HuH-7 (cell line): ENCODE results near the gene USP17L12.
"Not testable (repeated sequence)": the region's sequence is repeated elsewhere in the genome, so short reads cannot be mapped to it uniquely, and the experiment has no call there.

Experiments used
- DNase-seq: peaks from one replicate; pipeline ENCODE4 v3.0.0; 2011; ENCODE audit warnings: low spot score

Gene USP17L12, protein sequence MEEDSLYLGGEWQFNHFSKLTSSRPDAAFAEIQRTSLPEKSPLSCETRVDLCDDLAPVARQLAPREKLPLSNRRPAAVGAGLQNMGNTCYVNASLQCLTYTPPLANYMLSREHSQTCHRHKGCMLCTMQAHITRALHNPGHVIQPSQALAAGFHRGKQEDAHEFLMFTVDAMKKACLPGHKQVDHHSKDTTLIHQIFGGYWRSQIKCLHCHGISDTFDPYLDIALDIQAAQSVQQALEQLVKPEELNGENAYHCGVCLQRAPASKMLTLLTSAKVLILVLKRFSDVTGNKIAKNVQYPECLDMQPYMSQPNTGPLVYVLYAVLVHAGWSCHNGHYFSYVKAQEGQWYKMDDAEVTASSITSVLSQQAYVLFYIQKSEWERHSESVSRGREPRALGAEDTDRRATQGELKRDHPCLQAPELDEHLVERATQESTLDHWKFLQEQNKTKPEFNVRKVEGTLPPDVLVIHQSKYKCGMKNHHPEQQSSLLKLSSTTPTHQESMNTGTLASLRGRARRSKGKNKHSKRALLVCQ

DNA sequence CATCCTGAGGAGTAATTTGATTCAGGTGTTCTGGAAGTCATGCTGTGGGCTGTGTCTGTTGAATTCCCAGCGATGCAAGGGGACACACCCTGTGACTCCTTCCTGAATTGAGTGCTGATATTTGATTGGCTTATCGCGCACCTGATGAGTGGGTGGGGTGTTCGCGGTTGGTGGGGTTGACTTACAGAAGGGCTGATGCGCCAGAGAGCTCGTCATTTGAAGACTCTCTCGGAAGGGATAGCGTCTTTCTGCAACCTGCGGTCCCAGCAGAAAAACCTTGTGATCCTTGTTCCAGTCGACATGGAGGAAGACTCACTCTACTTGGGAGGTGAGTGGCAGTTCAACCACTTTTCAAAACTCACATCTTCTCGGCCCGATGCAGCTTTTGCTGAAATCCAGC is at the start of gene USP17L12:
Gene USP17L12, plus strand, starts transcription at position 301 of the 400 bp plus-strand sequence. Its CDS starts 0 bp downstream, at position 301.
- DNase-seq = not testable (repeated sequence)

DNA sequence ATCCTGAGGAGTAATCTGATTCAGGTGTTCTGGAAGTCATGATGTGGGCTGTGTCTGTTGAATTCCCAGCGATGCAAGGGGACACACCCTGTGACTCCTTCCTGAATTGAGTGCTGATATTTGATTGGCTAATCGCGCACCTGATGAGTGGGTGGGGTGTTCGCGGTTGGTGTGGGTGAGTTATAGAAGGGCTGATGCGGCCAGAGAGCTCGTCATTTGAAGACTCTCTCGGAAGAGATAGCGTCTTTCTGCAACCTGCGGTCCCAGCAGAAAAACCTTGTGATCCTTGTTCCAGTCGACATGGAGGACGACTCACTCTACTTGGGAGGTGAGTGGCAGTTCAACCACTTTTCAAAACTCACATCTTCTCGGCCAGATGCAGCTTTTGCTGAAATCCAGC is 9.6 kb upstream of the USP17L12 start, which contains the start of gene USP17L10:
Gene USP17L10, plus strand, starts transcription at position 301 of the 400 bp plus-strand sequence. Its CDS starts 0 bp downstream, at position 301.
- not testable (repeated sequence) for DNase-seq

GRCh38 chr4:9214701-9215100 is 5.3 kb upstream of the USP17L12 start:
- DNase-seq = not testable (repeated sequence)

- not testable (repeated sequence) for DNase-seq
Measured at GRCh38 chr4:9215105-9215504, 4.8 kb upstream of the USP17L12 start, which contains the start of gene USP17L11. Gene USP17L11, plus strand, starts transcription at chr4:9215405. Its CDS starts 0 bp downstream, at chr4:9215405.

DNA sequence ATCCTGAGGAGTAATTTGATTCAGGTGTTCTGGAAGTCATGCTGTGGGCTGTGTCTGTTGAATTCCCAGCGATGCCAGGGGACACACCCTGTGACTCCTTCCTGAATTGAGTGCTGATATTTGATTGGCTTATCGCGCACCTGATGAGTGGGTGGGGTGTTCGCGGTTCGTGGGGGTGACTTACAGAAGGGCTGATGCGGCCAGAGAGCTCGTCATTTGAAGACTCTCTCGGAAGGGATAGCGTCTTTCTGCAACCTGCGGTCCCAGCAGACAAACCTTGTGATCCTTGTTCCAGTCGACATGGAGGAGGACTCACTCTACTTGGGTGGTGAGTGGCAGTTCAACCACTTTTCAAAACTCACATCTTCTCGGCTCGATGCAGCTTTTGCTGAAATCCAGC is 4.6 kb downstream of the USP17L12 start, which contains the start of gene USP17L13:
Gene USP17L13, plus strand, starts transcription at position 301 of the 400 bp plus-strand sequence. Its CDS starts 0 bp downstream, at position 301.
- DNase-seq = not testable (repeated sequence)

- not testable (repeated sequence) for DNase-seq
Measured at GRCh38 chr4:9230249-9230648, 10.3 kb downstream of the USP17L12 start.

DNA sequence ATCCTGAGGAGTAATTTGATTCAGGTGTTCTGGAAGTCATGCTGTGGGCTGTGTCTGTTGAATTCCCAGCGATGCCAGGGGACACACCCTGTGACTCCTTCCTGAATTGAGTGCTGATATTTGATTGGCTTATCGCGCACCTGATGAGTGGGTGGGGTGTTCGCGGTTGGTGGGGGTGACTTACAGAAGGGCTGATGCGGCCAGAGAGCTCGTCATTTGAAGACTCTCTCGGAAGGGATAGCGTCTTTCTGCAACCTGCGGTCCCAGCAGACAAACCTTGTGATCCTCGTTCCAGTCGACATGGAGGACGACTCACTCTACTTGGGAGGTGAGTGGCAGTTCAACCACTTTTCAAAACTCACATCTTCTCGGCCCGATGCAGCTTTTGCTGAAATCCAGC is 14.1 kb downstream of the USP17L12 start, which contains the start of gene USP17L15:
Gene USP17L15, plus strand, starts transcription at position 301 of the 400 bp plus-strand sequence. Its CDS starts 0 bp downstream, at position 301.
- DNase-seq = not testable (repeated sequence)

GRCh38 chr4:9238461-9238860 is 18.5 kb downstream of the USP17L12 start:
- not testable (repeated sequence) for DNase-seq

GRCh38 chr4:9243579-9243978 is 23.6 kb downstream of the USP17L12 start, which contains the start of gene USP17L17:
Gene USP17L17, plus strand, starts transcription at chr4:9243879. Its CDS starts 0 bp downstream, at chr4:9243879.
- DNase-seq = not testable (repeated sequence)

DNA sequence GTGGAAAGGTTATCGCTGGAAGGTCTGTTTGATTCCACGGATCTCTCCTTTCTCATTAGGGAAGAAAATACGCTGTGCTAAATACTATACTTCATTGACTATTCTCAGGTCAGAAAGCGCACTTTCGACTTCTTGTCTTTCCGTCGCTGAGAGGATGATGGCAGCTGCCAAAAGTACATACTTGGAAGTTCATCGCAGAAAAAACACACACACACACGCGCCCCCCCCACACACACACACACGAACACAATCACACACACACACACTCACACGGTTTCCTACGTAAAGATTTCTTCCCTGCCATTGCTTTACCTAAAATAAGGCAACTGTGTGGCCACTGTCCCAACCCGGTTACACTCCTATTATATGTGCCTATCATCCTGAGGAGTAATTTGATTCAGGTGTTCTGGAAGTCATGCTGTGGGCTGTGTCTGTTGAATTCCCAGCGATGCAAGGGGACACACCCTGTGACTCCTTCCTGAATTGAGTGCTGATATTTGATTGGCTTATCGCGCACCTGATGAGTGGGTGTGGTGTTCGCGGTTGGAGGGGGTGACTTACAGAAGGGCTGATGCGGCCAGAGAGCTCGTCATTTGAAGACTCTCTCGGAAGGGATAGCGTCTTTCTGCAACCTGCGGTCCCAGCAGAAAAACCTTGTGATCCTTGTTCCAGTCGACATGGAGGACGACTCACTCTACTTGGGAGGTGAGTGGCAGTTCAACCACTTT is 28.2 kb downstream of the USP17L12 start, which contains the start of gene USP17L18:
Gene USP17L18, plus strand, starts transcription at position 678 of the 728 bp plus-strand sequence. Its CDS starts 0 bp downstream, at position 678.
- DNase-seq = not testable (repeated sequence)

GRCh38 chr4:9253078-9253477 is 33.1 kb downstream of the USP17L12 start, which contains the start of gene USP17L19:
Gene USP17L19, plus strand, starts transcription at chr4:9253378. Its CDS starts 0 bp downstream, at chr4:9253378.
- not testable (repeated sequence) for DNase-seq

- DNase-seq = not testable (repeated sequence)
Measured at GRCh38 chr4:9257824-9258223, 37.9 kb downstream of the USP17L12 start, which contains the start of gene USP17L20. Gene USP17L20, plus strand, starts transcription at chr4:9258124. Its CDS starts 0 bp downstream, at chr4:9258124.

- DNase-seq = not testable (repeated sequence)
Measured at GRCh38 chr4:9262572-9262971, 42.6 kb downstream of the USP17L12 start, which contains the start of gene USP17L21. Gene USP17L21, plus strand, starts transcription at chr4:9262872. Its CDS starts 0 bp downstream, at chr4:9262872.

DNA sequence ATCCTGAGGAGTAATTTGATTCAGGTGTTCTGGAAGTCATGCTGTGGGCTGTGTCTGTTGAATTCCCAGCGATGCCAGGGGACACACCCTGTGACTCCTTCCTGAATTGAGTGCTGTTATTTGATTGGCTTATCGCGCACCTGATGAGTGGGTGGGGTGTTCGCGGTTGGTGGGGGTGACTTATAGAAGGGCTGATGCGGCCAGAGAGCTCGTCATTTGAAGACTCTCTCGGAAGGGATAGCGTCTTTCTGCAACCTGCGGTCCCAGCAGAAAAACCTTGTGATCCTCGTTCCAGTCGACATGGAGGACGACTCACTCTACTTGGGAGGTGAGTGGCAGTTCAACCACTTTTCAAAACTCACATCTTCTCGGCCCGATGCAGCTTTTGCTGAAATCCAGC is 47.4 kb downstream of the USP17L12 start, which contains the start of gene USP17L22:
Gene USP17L22, plus strand, starts transcription at position 301 of the 400 bp plus-strand sequence. Its CDS starts 0 bp downstream, at position 301.
- not testable (repeated sequence) for DNase-seq
